Panc1 (cell line): ENCODE measurements around the gene SOX5. TPM values are rescaled to one million over a fixed set of nuclear protein-coding genes. Genes with fewer than 3 reads are reported as not detected.

Experiments
- ATAC-seq: fragments of 200-7000 bp; cut with Tn5 transposase; 2 replicates; pipeline ENCODE4 v1.9.1; 2020; ENCODE audit warnings: mild to moderate bottlenecking, moderate library complexity
- BruUV-seq: library from RNA; stranded (reverse); fragments of 400-500 nt; replicated peaks from 2 replicates; lab custom pipeline; 2021; lab: Mats Ljungman, UMichigan
- CTCF ChIA-PET: fragments of 300-600 bp; sonication (Branson Sonifier 250); formaldehyde crosslinking; loops from one replicate; lab custom pipeline; 2022; ENCODE audit warnings: antibody characterized with exemption; lab: Charles Lee
- POLR2A ChIA-PET: fragments of 300-600 bp; sonication (Branson Sonifier 250); formaldehyde crosslinking; loops from one replicate; lab custom pipeline; 2022; ENCODE audit warnings: antibody characterized with exemption; lab: Charles Lee
- DNase-seq: peaks from one replicate; pipeline ENCODE4 v3.0.0-alpha.2; 2010; ENCODE audit warnings: low read depth, low spot score
- H3K27ac ChIP-seq: 2 replicates; pipeline ENCODE4 v1.5.1; 2011; ENCODE audit warnings: mild to moderate bottlenecking, low read length, inconsistent platforms
- H3K27me3 ChIP-seq: fragments of 200-500 bp; sonication (Bioruptor generic); 2 replicates; pipeline ENCODE4 v1.6.0; 2014; ENCODE audit warnings: low read length, inconsistent platforms; ENCODE audit not compliant: control insufficient read depth, insufficient read depth
- H3K36me3 ChIP-seq: fragments of 200-500 bp; sonication (Bioruptor generic); 2 replicates; pipeline ENCODE4 v1.5.1; 2014; ENCODE audit warnings: inconsistent platforms, mild to moderate bottlenecking, low read length, moderate library complexity; ENCODE audit not compliant: control insufficient read depth, insufficient read depth
- H3K4me1 ChIP-seq: 2 replicates; pipeline ENCODE4 v1.5.1; 2011; ENCODE audit warnings: inconsistent platforms, mild to moderate bottlenecking, low read length, moderate library complexity; ENCODE audit not compliant: control insufficient read depth, insufficient read depth
- H3K4me3 ChIP-seq, 2 experiments: 2 replicates each; pipeline ENCODE4 v1.5.1; 2011 to 2012; ENCODE audit warnings: low read depth in 2 of 2, low read length in 2 of 2, mild to moderate bottlenecking in 2 of 2, inconsistent platforms in 1 of 2, moderate library complexity in 1 of 2
- H3K9me3 ChIP-seq: fragments of 200-500 bp; sonication (Bioruptor generic); 2 replicates; pipeline ENCODE4 v1.5.1; 2014; ENCODE audit warnings: low read depth, mild to moderate bottlenecking, inconsistent platforms, low read length, moderate library complexity; ENCODE audit not compliant: control insufficient read depth, insufficient read depth
- POLR2AphosphoS5 ChIP-seq: IDR thresholded peaks from 2 replicates; pipeline ENCODE4 v1.6.1; 2012; ENCODE audit warnings: mild to moderate bottlenecking, low read depth, low read length, moderate library complexity
- SIN3A ChIP-seq: IDR thresholded peaks from 2 replicates; pipeline ENCODE4 v1.6.1; 2012; ENCODE audit warnings: low read depth, mild to moderate bottlenecking, low read length, moderate library complexity, borderline replicate concordance; ENCODE audit not compliant: insufficient read depth
- TCF7L2 ChIP-seq: IDR thresholded peaks from 2 replicates; pipeline ENCODE4 v1.6.1; 2011; ENCODE audit warnings: mild to moderate bottlenecking, low read depth, low read length, inconsistent platforms
- in situ Hi-C: cut with HindIII; loops from 2 replicates; pipeline ENCODE4 v1.10.0; 2016; ENCODE audit warnings: low sequenced_read_pairs, low pct_unique_long_range_greater_than_20kb
- intact Hi-C: fragments of 100-400 bp; cut with micrococcal nuclease; formaldehyde crosslinking; loops from one replicate; pipeline ENCODE4 v1.10.0; 2022; ENCODE audit not compliant: unreplicated experiment
- total RNA-seq: library from RNA; stranded (reverse); gene quantifications from one replicate; pipeline ENCODE4 v1.2.1, GENCODE V29; 2021; ENCODE audit not compliant: unreplicated experiment
- TF ChIP-seq, protein P1 (sequence below), 2 experiments: IDR thresholded peaks; 2 replicates each; pipeline ENCODE4 v1.6.1; 2011 to 2012; ENCODE audit warnings: low read depth in 2 of 2, control low read depth in 1 of 2, low read length in 1 of 2, mild to moderate bottlenecking in 1 of 2, moderate library complexity in 1 of 2; ENCODE audit not compliant: insufficient read depth in 1 of 2
- TF ChIP-seq, protein P2 (sequence below): fragments of 450-650 bp; IDR thresholded peaks from 2 replicates; pipeline ENCODE4 v1.5.1; 2017; ENCODE audit warnings: mild to moderate bottlenecking

The SOX5 gene
- total RNA-seq, 1 experiment from 2014 or later: 0.23 TPM

DNA sequence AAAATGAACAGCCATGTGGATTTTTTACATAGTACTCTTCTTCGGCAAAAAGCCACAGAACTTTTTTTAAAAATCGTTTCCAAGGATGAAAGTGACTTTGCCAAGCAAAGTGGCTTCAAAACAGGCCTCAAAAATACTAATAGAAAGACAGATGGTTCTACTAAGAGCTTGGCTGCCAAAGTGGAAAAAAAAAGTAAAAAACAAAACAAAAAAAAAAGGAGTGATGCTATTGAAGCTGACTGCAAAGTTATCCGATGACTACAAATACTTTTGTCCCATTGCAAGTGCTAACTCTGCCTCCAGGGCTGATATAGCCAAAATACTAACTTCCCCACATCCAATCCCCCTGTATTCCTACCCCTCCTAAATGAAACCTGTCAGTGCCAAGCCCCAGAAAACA lies 277.6 kb downstream of the SOX5 start:
- H3K4me1 ChIP-seq: no peaks in the 10 kb centered on the region
- TF ChIP-seq POLR2AphosphoS5 (no peak), SIN3A (no peak), TCF7L2 (no peak)
- TF ChIP-seq, protein P1, sequence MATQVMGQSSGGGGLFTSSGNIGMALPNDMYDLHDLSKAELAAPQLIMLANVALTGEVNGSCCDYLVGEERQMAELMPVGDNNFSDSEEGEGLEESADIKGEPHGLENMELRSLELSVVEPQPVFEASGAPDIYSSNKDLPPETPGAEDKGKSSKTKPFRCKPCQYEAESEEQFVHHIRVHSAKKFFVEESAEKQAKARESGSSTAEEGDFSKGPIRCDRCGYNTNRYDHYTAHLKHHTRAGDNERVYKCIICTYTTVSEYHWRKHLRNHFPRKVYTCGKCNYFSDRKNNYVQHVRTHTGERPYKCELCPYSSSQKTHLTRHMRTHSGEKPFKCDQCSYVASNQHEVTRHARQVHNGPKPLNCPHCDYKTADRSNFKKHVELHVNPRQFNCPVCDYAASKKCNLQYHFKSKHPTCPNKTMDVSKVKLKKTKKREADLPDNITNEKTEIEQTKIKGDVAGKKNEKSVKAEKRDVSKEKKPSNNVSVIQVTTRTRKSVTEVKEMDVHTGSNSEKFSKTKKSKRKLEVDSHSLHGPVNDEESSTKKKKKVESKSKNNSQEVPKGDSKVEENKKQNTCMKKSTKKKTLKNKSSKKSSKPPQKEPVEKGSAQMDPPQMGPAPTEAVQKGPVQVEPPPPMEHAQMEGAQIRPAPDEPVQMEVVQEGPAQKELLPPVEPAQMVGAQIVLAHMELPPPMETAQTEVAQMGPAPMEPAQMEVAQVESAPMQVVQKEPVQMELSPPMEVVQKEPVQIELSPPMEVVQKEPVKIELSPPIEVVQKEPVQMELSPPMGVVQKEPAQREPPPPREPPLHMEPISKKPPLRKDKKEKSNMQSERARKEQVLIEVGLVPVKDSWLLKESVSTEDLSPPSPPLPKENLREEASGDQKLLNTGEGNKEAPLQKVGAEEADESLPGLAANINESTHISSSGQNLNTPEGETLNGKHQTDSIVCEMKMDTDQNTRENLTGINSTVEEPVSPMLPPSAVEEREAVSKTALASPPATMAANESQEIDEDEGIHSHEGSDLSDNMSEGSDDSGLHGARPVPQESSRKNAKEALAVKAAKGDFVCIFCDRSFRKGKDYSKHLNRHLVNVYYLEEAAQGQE (IDR thresholded peaks at IDR 0.05; ENCODE audit: insufficient read depth in 1 of 2, low read depth in 2 of 2, low read length in 1 of 2): no peak
- TF ChIP-seq, protein P2, sequence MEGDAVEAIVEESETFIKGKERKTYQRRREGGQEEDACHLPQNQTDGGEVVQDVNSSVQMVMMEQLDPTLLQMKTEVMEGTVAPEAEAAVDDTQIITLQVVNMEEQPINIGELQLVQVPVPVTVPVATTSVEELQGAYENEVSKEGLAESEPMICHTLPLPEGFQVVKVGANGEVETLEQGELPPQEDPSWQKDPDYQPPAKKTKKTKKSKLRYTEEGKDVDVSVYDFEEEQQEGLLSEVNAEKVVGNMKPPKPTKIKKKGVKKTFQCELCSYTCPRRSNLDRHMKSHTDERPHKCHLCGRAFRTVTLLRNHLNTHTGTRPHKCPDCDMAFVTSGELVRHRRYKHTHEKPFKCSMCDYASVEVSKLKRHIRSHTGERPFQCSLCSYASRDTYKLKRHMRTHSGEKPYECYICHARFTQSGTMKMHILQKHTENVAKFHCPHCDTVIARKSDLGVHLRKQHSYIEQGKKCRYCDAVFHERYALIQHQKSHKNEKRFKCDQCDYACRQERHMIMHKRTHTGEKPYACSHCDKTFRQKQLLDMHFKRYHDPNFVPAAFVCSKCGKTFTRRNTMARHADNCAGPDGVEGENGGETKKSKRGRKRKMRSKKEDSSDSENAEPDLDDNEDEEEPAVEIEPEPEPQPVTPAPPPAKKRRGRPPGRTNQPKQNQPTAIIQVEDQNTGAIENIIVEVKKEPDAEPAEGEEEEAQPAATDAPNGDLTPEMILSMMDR: no peak
- POLR2A ChIA-PET: no interaction called here
- H3K9me3 ChIP-seq: no peaks in the 10 kb centered on the region
- no peaks in the 10 kb centered on the region for H3K36me3 ChIP-seq
- BruUV-seq: no TSS peak
- H3K4me3 ChIP-seq: no peak overlapping the region
- in situ Hi-C loops (no loop called here), intact Hi-C loops (no loop called here)
- CTCF ChIA-PET: no interaction called here
- no peak overlapping the region for H3K27ac ChIP-seq
- no peaks in the 10 kb centered on the region for H3K27me3 ChIP-seq
- ATAC-seq: no peak
- DNase-seq: no peak

DNA sequence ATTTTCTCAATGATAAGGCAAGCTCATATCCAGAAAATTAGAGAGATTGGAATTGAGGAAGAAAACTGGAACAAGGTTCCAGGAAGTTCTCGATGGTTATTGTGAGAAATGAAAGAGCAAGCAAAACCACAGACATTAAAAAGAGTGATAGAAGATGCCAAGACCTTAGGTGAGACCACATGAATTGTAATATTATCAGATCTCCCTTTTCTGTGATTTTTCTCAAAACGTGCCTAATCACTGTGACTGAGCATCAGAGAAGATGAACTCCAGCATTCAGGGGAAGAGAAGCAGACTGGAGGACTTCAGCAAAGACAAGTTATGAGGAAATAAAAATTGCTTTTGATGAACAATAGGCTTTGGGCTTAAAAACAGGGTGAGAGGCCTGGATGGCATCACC lies 278.8 kb downstream of the SOX5 start:
- no peak for DNase-seq
- no TSS peak for BruUV-seq
- no peak overlapping the region for H3K27ac ChIP-seq
- H3K4me1 ChIP-seq: no peaks in the 10 kb centered on the region
- no peak for ATAC-seq
- H3K27me3 ChIP-seq: no peaks in the 10 kb centered on the region
- ChIA-PET POLR2A (no interaction called here), CTCF (no interaction called here)
- H3K9me3 ChIP-seq: no peaks in the 10 kb centered on the region
- in situ Hi-C loops: no loop called here
- H3K4me3 ChIP-seq: no peak overlapping the region
- intact Hi-C loops: no loop called here
- TF ChIP-seq, protein P1 (IDR thresholded peaks at IDR 0.05; ENCODE audit: insufficient read depth in 1 of 2, low read depth in 2 of 2, low read length in 1 of 2): no peak
- TF ChIP-seq SIN3A: no peak
- TF ChIP-seq TCF7L2: no peak
- TF ChIP-seq POLR2AphosphoS5: no peak
- TF ChIP-seq, protein P2: no peak
- H3K36me3 ChIP-seq: no peaks in the 10 kb centered on the region
